Astrocyte (in vitro differentiated cells and primary cell): ENCODE measurements around the gene ARHGAP20.

Experiments used
- CTCF ChIP-seq: IDR thresholded peaks from 2 replicates; pipeline ENCODE4 v1.5.1; 2011; ENCODE audit warnings: low read depth, mild to moderate bottlenecking, inconsistent platforms, low read length, moderate library complexity; ENCODE audit not compliant: insufficient read depth
- EZH2 ChIP-seq: IDR thresholded peaks from 2 replicates; pipeline ENCODE4 v1.6.1; 2012; ENCODE audit warnings: mild to moderate bottlenecking, low read length, inconsistent platforms; ENCODE audit not compliant: insufficient read depth

GRCh38 chr11:110689306-110689705 lies 22.9 kb downstream of the ARHGAP20 start:
- TF ChIP-seq EZH2 (no peak), CTCF (no peak)
